PC-9 (cell line): ENCODE results near the gene ZNF609. TPM values are rescaled to one million over a fixed set of nuclear protein-coding genes. Genes with fewer than 3 reads are reported as not detected.

Source experiments
- BruUV-seq: library from RNA; stranded (reverse); fragments of 400-500 nt; replicated peaks from 2 replicates; lab custom pipeline; 2021; lab: Mats Ljungman, UMichigan
- CTCF ChIA-PET: fragments of 300-600 bp; sonication (Branson Sonifier 250); formaldehyde crosslinking; loops from one replicate; lab custom pipeline; 2022; ENCODE audit warnings: antibody characterized with exemption; lab: Charles Lee
- POLR2A ChIA-PET: fragments of 300-600 bp; sonication (Branson Sonifier 250); formaldehyde crosslinking; loops from one replicate; lab custom pipeline; 2022; ENCODE audit warnings: antibody characterized with exemption; ENCODE audit not compliant: unreplicated experiment; lab: Charles Lee
- DNase-seq, 2 experiments: peaks; one replicate each; pipeline versions ENCODE4 v3.0.0 to v3.0.0-alpha.2; 2015 to 2022; ENCODE audit warnings: mixed read lengths in 1 of 2
- H2AFZ ChIP-seq: fragments of 200-600 bp; sonication (generic); 2 replicates; pipeline ENCODE4 v1.8.1; 2017; ENCODE audit warnings: antibody characterized with exemption
- H3F3A ChIP-seq: fragments of 200-600 bp; sonication (generic); 2 replicates; pipeline ENCODE4 v1.8.1; 2017; ENCODE audit warnings: antibody characterized with exemption, mild to moderate bottlenecking, low read depth; ENCODE audit not compliant: insufficient read depth
- H3K27ac ChIP-seq: fragments of 200-600 bp; sonication (generic); 2 replicates; pipeline ENCODE4 v1.6.1; 2016; ENCODE audit warnings: mixed run types
- H3K27me3 ChIP-seq: fragments of 200-600 bp; sonication (generic); 2 replicates; pipeline ENCODE4 v1.6.1; 2016; ENCODE audit warnings: low read depth, mixed run types; ENCODE audit not compliant: insufficient read depth
- H3K36me3 ChIP-seq: fragments of 200-600 bp; sonication (generic); 2 replicates; pipeline ENCODE4 v1.6.1; 2016; ENCODE audit warnings: low read depth, mixed run types
- H3K4me1 ChIP-seq: fragments of 200-600 bp; sonication (generic); replicated peaks from 2 replicates; pipeline ENCODE4 v1.6.1; 2016; ENCODE audit warnings: mixed run types; ENCODE audit not compliant: insufficient read depth
- H3K4me2 ChIP-seq: fragments of 200-600 bp; sonication (generic); 2 replicates; pipeline ENCODE4 v1.6.1; 2017; ENCODE audit warnings: mixed run types
- H3K4me3 ChIP-seq: fragments of 200-600 bp; sonication (generic); 2 replicates; pipeline ENCODE4 v1.6.1; 2016; ENCODE audit warnings: mixed run types
- H3K79me2 ChIP-seq: fragments of 200-600 bp; sonication (generic); 2 replicates; pipeline ENCODE4 v1.6.1; 2017; ENCODE audit warnings: low read depth, mixed run types
- H3K9me2 ChIP-seq: fragments of 200-600 bp; sonication (generic); 2 replicates; pipeline ENCODE4 v1.8.1; 2017; ENCODE audit warnings: mild to moderate bottlenecking; ENCODE audit not compliant: insufficient read depth
- H3K9me3 ChIP-seq: fragments of 200-600 bp; sonication (generic); 2 replicates; pipeline ENCODE4 v1.8.1; 2016; ENCODE audit warnings: low read depth; ENCODE audit not compliant: insufficient read depth
- H4K20me1 ChIP-seq: fragments of 200-600 bp; sonication (generic); 2 replicates; pipeline ENCODE4 v1.8.1; 2017; ENCODE audit not compliant: insufficient read depth
- EZH2 ChIP-seq: fragments of 200-600 bp; sonication (generic); IDR thresholded peaks from 2 replicates; pipeline ENCODE4 v1.8.0; 2017; ENCODE audit warnings: antibody characterized with exemption, low read depth
- intact Hi-C: fragments of 100-400 bp; cut with micrococcal nuclease; formaldehyde crosslinking; loops from one replicate; pipeline ENCODE4 v1.10.0; 2022; ENCODE audit not compliant: unreplicated experiment
- total RNA-seq: library from RNA; stranded (reverse); gene quantifications from 2 replicates; pipeline ENCODE4 v1.2.3, GENCODE V29; 2021
- TF ChIP-seq, protein P1 (sequence below): fragments of 200-600 bp; sonication (generic); conservative IDR thresholded peaks from 2 replicates; pipeline ENCODE4 v1.6.1; 2017; ENCODE audit warnings: mixed run types, antibody characterized with exemption, mild to moderate bottlenecking, moderate library complexity

The ZNF609 gene
- total RNA-seq, 1 experiment from 2014 or later: 38.6 TPM

DNA sequence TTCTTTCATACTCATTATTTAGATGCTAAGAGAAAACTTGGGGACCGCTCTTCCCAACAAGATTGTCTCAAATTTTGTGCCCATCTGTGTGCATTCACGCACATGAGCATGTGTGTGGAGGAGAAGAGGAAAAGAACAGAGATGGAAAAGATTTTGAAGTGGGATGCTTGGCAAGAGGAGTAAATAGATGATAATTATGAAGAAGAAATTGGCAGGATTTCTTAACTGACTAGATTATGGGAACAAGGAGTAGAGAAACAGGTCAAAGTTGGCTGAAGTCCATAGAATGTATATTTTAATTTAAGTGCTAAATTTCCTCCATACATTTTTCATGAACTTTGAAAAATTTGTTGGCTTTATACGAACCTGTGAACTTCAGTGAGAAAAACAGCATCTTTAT, 100.1 kb downstream of the ZNF609 start:
- ChIA-PET CTCF (no interaction called here), POLR2A (no interaction called here)
- Histone ChIP-seq H3K4me3 (no peak overlapping the region), H3F3A (no peaks in the 10 kb centered on the region), H3K4me1 (no peaks in the 10 kb centered on the region), H3K79me2 (peaks cover 18% of the 10 kb centered on the region; the same call in 1 of the 2 replicates), H3K4me2 (no peak overlapping the region), H3K9me3 (no peaks in the 10 kb centered on the region), H3K27me3 (no peaks in the 10 kb centered on the region), H3K36me3 (no peaks in the 10 kb centered on the region), H3K9me2 (no peaks in the 10 kb centered on the region), H2AFZ (no peak overlapping the region), H3K27ac (no peak overlapping the region), H4K20me1 (no peaks in the 10 kb centered on the region)
- TF ChIP-seq EZH2: no peak
- TF ChIP-seq, protein P1, sequence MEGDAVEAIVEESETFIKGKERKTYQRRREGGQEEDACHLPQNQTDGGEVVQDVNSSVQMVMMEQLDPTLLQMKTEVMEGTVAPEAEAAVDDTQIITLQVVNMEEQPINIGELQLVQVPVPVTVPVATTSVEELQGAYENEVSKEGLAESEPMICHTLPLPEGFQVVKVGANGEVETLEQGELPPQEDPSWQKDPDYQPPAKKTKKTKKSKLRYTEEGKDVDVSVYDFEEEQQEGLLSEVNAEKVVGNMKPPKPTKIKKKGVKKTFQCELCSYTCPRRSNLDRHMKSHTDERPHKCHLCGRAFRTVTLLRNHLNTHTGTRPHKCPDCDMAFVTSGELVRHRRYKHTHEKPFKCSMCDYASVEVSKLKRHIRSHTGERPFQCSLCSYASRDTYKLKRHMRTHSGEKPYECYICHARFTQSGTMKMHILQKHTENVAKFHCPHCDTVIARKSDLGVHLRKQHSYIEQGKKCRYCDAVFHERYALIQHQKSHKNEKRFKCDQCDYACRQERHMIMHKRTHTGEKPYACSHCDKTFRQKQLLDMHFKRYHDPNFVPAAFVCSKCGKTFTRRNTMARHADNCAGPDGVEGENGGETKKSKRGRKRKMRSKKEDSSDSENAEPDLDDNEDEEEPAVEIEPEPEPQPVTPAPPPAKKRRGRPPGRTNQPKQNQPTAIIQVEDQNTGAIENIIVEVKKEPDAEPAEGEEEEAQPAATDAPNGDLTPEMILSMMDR: no peak
- no peak for DNase-seq
- BruUV-seq: no TSS peak
- intact Hi-C loops: no loop called here

DNA sequence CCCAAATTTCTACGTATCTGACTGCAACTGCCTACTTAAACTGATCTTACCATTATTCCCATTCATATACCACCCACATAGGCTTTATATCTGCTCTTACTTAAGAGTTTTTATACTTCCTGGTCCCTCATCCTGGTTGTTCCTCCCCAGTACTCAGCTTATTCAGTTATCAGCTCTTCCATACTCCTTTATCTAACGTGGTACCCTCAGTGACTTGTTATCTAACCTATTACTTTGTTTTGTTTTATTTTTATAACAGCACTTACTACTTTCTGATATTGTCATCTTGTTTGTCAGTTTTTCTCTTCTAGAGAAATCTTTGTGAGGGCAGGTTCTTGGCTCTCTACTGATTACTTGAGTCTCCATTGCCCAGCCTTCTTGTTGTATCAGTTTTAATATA, 100.6 kb downstream of the ZNF609 start:
- DNase-seq: no peak
- no peaks in the 10 kb centered on the region for H3K27me3 ChIP-seq
- no peaks in the 10 kb centered on the region for H4K20me1 ChIP-seq
- H3K36me3 ChIP-seq: no peaks in the 10 kb centered on the region
- intact Hi-C loops: no loop called here
- ChIA-PET POLR2A (no interaction called here), CTCF (no interaction called here)
- no peaks in the 10 kb centered on the region for H3F3A ChIP-seq
- BruUV-seq: no TSS peak
- peaks cover 1% of the 10 kb centered on the region for H3K4me1 ChIP-seq
- no peak overlapping the region for H2AFZ ChIP-seq
- H3K27ac ChIP-seq: no peak overlapping the region
- H3K4me3 ChIP-seq: no peak overlapping the region
- TF ChIP-seq EZH2: no peak
- TF ChIP-seq, protein P1: no peak
- no peak overlapping the region for H3K4me2 ChIP-seq
- no peaks in the 10 kb centered on the region for H3K9me3 ChIP-seq
- H3K9me2 ChIP-seq: no peaks in the 10 kb centered on the region
- H3K79me2 ChIP-seq: peaks cover 18% of the 10 kb centered on the region; the same call in 1 of the 2 replicates

DNA sequence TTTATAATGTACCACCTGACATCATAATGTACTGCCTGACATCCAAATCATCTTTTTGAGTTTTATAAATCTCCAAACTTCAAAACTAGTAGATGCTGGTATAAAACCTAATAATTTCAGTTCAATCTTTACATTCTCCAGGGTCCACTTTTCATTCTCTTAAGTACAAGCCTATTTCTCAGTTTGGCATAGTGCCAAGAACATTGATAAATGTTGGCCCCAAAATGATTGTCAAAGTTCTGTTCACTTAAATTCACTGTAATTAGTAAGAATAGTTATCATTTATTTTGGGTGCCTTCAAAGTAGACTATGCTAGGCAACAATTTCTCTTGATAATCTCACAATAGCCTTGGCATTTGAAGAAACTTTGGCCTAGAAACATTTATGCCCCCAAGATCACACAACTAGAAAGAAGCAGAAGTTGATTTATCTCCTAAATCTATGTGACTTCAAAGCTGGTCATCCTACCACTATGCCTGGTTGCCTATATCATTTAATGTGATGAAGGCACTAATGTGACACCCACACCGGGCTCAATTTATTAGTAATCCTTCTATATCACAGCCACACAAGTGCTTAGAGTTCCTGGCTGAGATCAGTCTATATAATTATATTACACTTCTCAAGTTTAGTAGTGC, 101.7 kb downstream of the ZNF609 start:
- TF ChIP-seq, protein P1: no peak
- TF ChIP-seq EZH2: no peak
- POLR2A ChIA-PET: interaction anchor here (0.6 kb wide), 1 partner anchor 104 kb away, joined by 5 read pairs; no protein-coding TSS in a partner anchor
- Histone ChIP-seq H3K9me3 (no peaks in the 10 kb centered on the region), H4K20me1 (no peaks in the 10 kb centered on the region), H3K4me1 (peaks cover 12% of the 10 kb centered on the region), H3F3A (no peaks in the 10 kb centered on the region), H3K79me2 (peaks cover 11% of the 10 kb centered on the region; the same call in 1 of the 2 replicates), H3K4me3 (no peak overlapping the region), H2AFZ (no peak overlapping the region), H3K4me2 (no peak overlapping the region), H3K36me3 (no peaks in the 10 kb centered on the region), H3K27me3 (no peaks in the 10 kb centered on the region), H3K27ac (no peak overlapping the region), H3K9me2 (no peaks in the 10 kb centered on the region)
- CTCF ChIA-PET: no interaction called here
- intact Hi-C loops: no loop called here
- no TSS peak for BruUV-seq
- DNase-seq: no peak
